Right lobe of liver (tissue), 4 donors: ENCODE data around the gene GAS5.

Experiments
- CTCF ChIP-seq, 4 donors: fragments of 200-600 bp in 3 of 4; fragments of 450-650 bp in 1 of 4; IDR thresholded peaks; one replicate each; pipeline versions ENCODE4 v1.5.1 to v1.8.0; 2016 to 2022; ENCODE audit warnings: antibody characterized with exemption in 4 of 4, mild to moderate bottlenecking in 2 of 4
- POLR2A ChIP-seq: fragments of 450-650 bp; IDR thresholded peaks from one replicate; pipeline ENCODE4 v1.6.1; 2017; ENCODE audit warnings: antibody characterized with exemption, mild to moderate bottlenecking
- donor health status: DM: no; HTN: no; CAD: no.
- donor health status: DM: no; HTN: no; CAD: no.
- donor health status: DM: no; HTN: yes; CAD: no.

- no peak for TF ChIP-seq CTCF (IDR thresholded peaks at IDR 0.05)
- TF ChIP-seq POLR2A = no peak
Measured at GRCh38 chr1:173818459-173818858, 49.3 kb downstream of the GAS5 start.
